Memory B cell (primary cell): ENCODE results near the gene RNF14.

Experiments
- ATAC-seq: fragments of 150-1000 bp; cut with Tn5 transposase; 2 replicates; pipeline ENCODE4 v1.10.0; 2021; ENCODE audit warnings: low read depth, mild to moderate bottlenecking, moderate library complexity
- DNase-seq, 2 donors: peaks; one replicate each; pipeline ENCODE4 v3.0.0; 2022; ENCODE audit warnings: low spot score in 2 of 2
- H3K27ac Mint-ChIP-seq: one replicate; pipeline ENCODE4 v1.8.0; 2022; ENCODE audit warnings: mild to moderate bottlenecking, moderate library complexity, mixed read lengths
- H3K27me3 Mint-ChIP-seq: one replicate; pipeline ENCODE4 v1.8.0; 2022; ENCODE audit warnings: mixed read lengths
- H3K36me3 Mint-ChIP-seq: one replicate; pipeline ENCODE4 v1.8.0; 2022; ENCODE audit warnings: mild to moderate bottlenecking, mixed read lengths
- H3K4me1 Mint-ChIP-seq: one replicate; pipeline ENCODE4 v1.8.0; 2022; ENCODE audit warnings: mixed read lengths
- H3K4me3 Mint-ChIP-seq: one replicate; pipeline ENCODE4 v1.8.0; 2022; ENCODE audit warnings: mild to moderate bottlenecking, moderate library complexity, mixed read lengths
- H3K9me3 Mint-ChIP-seq: one replicate; pipeline ENCODE4 v1.8.0; 2022; ENCODE audit warnings: mixed read lengths

Gene RNF14

GRCh38 chr5:141982626-141983025 is 13.7 kb downstream of the RNF14 start:
- no peaks in the 10 kb centered on the region for H3K27me3 Mint-ChIP-seq
- H3K36me3 Mint-ChIP-seq: peaks cover 39% of the 10 kb centered on the region
- no peak overlapping the region for H3K27ac Mint-ChIP-seq
- ATAC-seq (no peak), DNase-seq (no peak)
- H3K4me3 Mint-ChIP-seq: no peak overlapping the region
- peaks cover 2% of the 10 kb centered on the region for H3K4me1 Mint-ChIP-seq
- no peaks in the 10 kb centered on the region for H3K9me3 Mint-ChIP-seq

DNA sequence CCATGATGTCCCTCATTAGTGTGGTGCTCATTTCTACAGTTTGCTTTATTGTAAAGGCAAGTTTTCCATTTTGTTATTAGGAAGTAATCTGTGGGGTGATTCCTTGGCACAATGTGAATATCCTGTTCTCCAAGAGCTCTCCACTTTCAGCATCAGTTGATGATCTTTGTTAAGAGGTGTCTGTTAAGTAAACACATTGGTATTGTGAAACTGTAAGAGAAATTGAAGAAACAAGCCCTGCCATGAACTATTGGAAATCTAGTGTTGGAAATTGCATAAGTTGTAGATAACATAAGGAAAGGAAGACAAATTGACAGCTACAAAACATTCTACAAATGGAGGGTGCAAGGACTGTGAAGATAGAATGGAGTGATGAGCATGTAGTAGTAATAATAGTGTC is 17.2 kb downstream of the RNF14 start:
- Mint-ChIP-seq H3K4me3 (no peak overlapping the region), H3K27ac (peak overlapping the region; percentile 1), H3K9me3 (no peaks in the 10 kb centered on the region), H3K27me3 (no peaks in the 10 kb centered on the region), H3K4me1 (peaks cover 2% of the 10 kb centered on the region), H3K36me3 (peaks cover 30% of the 10 kb centered on the region)
- no peak for DNase-seq
- no peak for ATAC-seq

DNA sequence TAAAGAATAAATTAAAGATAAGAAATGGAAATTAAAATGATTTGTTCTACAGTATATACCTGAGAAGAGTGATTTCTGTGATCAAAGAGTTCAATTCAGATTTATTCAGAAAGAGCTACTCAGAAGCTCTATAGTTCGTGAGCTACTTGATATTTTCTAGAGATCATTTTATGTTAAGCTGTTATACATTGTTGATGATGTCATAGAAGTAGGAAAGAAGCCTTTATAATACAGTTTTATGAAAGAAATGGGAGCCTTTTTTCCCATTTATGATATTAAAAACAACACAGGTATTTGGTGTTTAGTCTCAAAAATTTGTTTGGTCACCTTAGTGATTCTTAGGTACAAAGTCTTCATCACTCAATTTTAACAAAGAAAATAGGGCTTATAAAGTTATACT is 20.8 kb downstream of the RNF14 start:
- no peaks in the 10 kb centered on the region for H3K9me3 Mint-ChIP-seq
- no peak for DNase-seq
- no peaks in the 10 kb centered on the region for H3K4me1 Mint-ChIP-seq
- no peak overlapping the region for H3K27ac Mint-ChIP-seq
- H3K36me3 Mint-ChIP-seq: peaks cover 26% of the 10 kb centered on the region
- no peak for ATAC-seq
- H3K4me3 Mint-ChIP-seq: no peak overlapping the region
- no peaks in the 10 kb centered on the region for H3K27me3 Mint-ChIP-seq

DNA sequence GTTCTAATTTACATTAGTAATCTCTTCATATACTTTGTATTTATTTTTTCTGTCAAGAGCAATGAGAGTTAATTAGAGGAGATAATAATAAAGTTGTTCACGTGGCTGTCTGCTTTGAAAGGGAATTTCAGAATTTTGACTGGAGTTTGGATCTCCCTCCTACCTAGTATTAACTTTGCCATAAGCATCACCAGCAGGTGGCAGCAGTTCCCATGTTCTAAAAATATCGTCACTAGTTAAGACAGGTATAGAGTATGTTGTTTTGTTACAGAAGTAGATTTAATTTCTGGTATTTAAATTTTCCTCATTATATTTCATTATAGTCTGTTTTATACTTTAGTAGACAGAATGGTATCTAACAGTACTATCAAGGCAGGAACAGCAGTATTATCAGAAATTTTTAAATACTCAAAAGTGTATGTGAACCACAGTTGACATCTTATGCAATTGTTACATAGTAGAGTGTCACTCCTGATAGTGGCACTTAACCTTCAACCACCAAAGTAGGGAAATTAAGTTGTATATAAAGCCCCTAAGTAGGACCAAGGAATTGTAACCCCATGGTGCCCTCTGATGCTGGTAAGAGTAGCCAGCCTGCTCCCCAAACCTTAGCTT is 23.6 kb downstream of the RNF14 start:
- H3K27ac Mint-ChIP-seq: no peak overlapping the region
- H3K4me3 Mint-ChIP-seq: no peak overlapping the region
- ATAC-seq (peak; percentile 69), DNase-seq (peak; percentile 59 to 65)
- H3K4me1 Mint-ChIP-seq: no peaks in the 10 kb centered on the region
- no peaks in the 10 kb centered on the region for H3K9me3 Mint-ChIP-seq
- H3K27me3 Mint-ChIP-seq: no peaks in the 10 kb centered on the region
- H3K36me3 Mint-ChIP-seq: peaks cover 24% of the 10 kb centered on the region

DNA sequence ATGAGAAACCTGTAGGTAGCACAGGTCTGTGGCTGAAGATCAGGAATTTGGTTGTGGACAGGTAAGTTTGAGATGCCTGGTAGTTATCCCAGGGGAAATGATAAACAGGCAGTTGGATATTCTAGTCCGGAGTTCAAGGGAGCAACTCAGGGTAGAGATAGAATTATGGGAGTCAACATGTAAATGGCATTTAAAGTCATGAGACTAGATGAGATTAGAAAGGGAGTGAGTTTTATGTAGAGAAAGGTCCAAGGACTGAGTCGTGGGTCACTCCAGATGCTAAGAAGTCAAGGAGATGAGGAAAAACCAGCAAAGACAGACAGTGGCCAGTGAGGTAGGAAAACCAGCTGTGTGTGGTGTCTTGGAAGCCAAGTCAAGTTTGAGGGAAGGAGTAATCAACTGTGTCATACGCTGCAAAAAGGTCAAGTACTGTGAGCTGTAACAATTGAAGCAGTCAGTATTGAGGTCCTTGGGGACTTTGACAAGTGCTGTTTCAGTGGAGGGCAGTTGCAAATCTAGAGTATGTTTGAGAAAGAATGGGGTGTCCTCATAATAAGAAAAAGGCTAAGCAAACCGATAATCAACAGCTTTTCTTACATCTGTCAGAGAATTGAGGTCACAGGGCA is 25.7 kb downstream of the RNF14 start:
- Mint-ChIP-seq H3K9me3 (no peaks in the 10 kb centered on the region), H3K4me3 (no peak overlapping the region), H3K4me1 (no peaks in the 10 kb centered on the region), H3K27ac (no peak overlapping the region), H3K27me3 (no peaks in the 10 kb centered on the region), H3K36me3 (peaks cover 27% of the 10 kb centered on the region)
- no peak for DNase-seq
- ATAC-seq: no peak

- H3K36me3 Mint-ChIP-seq: peaks cover 27% of the 10 kb centered on the region
- H3K4me3 Mint-ChIP-seq: no peak overlapping the region
- no peak for DNase-seq
- peaks cover under 1% of the 10 kb centered on the region for H3K4me1 Mint-ChIP-seq
- no peaks in the 10 kb centered on the region for H3K9me3 Mint-ChIP-seq
- H3K27ac Mint-ChIP-seq: no peak overlapping the region
- no peak for ATAC-seq
- H3K27me3 Mint-ChIP-seq: no peaks in the 10 kb centered on the region
Measured at GRCh38 chr5:141995656-141996055, 26.8 kb downstream of the RNF14 start.

GRCh38 chr5:141997358-141997960 is 28.6 kb downstream of the RNF14 start:
- H3K36me3 Mint-ChIP-seq: peaks cover 29% of the 10 kb centered on the region
- no peak for ATAC-seq
- no peaks in the 10 kb centered on the region for H3K27me3 Mint-ChIP-seq
- no peak overlapping the region for H3K4me3 Mint-ChIP-seq
- no peaks in the 10 kb centered on the region for H3K9me3 Mint-ChIP-seq
- peak overlapping the region; percentile 16 for H3K27ac Mint-ChIP-seq
- peaks cover 2% of the 10 kb centered on the region for H3K4me1 Mint-ChIP-seq
- DNase-seq: no peak

DNA sequence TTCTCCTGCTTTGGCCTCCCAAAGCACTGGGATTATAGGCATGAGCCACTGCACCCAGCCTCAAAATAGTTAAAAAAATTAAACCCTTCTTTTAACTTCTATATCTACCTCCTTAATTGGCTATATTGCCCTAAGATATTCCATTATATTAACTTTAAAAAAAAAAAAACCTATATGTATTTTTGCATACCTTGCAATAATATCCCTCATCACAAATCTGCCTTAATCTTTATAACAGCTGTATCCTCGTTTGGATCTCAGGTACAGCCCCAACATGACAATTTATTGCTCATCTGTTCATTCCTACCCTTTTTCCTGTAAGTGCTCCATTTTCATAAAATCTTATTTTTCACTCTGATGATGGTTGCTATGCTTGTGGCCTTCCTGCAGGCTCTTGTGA is 31.3 kb downstream of the RNF14 start:
- H3K27me3 Mint-ChIP-seq: no peaks in the 10 kb centered on the region
- H3K27ac Mint-ChIP-seq: no peak overlapping the region
- DNase-seq (no peak), ATAC-seq (no peak)
- H3K36me3 Mint-ChIP-seq: peaks cover 25% of the 10 kb centered on the region
- H3K4me1 Mint-ChIP-seq: peaks cover 2% of the 10 kb centered on the region
- H3K4me3 Mint-ChIP-seq: no peak overlapping the region
- no peaks in the 10 kb centered on the region for H3K9me3 Mint-ChIP-seq

DNA sequence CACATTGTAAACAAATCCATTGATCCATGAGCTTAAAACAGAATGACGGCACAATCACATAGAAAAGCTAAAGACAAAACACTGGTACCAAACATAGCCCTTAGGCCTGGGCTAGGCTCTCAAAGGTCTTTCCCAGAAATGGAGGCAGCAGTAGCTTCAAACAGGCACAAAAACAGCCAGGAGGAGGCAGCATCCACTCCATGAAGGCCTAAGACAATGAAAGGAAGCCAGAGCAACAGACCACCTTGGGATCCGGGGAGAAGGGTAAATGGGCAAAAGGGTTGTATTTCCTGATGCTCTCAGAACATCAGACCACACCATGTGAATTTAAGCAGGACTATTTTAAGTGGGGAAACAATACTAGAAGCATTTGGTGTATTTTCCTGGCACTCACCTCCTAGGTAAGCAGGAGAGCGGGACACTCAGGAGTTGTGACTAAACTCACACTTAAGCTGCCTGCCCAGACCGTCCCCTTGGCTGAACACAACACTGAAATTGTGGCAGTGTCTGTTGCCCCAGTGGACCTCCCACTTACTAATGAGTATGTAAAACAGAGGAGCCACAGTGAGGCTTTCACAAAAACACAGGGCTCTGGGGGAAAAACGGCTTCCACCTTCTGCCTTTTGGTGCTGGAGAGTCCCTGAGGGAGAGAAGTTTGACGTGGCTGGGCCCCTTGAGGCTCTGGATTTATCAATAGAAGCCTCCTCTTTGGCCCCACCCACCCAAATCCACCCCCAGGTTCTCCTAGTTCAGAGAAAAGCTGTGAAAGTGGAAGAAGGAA is 32.0 kb downstream of the RNF14 start:
- no peaks in the 10 kb centered on the region for H3K9me3 Mint-ChIP-seq
- ATAC-seq: no peak
- peaks cover 24% of the 10 kb centered on the region for H3K36me3 Mint-ChIP-seq
- H3K27me3 Mint-ChIP-seq: no peaks in the 10 kb centered on the region
- H3K27ac Mint-ChIP-seq: peak overlapping the region; percentile 58
- peaks cover 2% of the 10 kb centered on the region for H3K4me1 Mint-ChIP-seq
- DNase-seq: no peak
- H3K4me3 Mint-ChIP-seq: no peak overlapping the region

DNA sequence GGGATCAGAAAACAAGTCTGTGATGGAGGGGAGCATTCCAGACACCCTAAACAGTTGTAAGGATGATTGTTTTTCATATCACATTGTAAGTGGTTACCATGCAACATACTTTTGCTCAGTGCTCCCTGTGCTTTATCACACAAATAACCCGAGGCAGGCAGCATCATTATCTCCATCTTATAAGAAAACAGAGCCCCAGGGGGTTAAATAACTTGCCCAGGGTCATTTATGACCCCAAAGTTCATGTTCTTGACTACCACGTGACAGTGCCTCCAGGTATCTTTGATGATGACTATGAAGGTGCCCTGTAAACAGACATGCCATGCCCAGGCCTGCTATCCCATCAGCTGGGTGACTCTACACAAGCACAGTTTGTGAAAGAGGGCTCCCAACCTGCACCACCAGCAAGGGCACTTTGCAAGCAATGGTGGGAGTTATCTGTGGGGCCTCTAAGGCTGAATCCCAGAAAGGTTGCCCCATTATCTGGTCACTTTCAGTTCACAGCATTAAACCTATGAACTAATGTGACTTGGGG is 34.4 kb downstream of the RNF14 start:
- H3K4me3 Mint-ChIP-seq: no peak overlapping the region
- H3K36me3 Mint-ChIP-seq: peaks cover 20% of the 10 kb centered on the region
- peaks cover 4% of the 10 kb centered on the region for H3K4me1 Mint-ChIP-seq
- H3K27ac Mint-ChIP-seq: no peak overlapping the region
- DNase-seq (no peak), ATAC-seq (no peak)
- no peaks in the 10 kb centered on the region for H3K9me3 Mint-ChIP-seq
- H3K27me3 Mint-ChIP-seq: no peaks in the 10 kb centered on the region

- no peak overlapping the region for H3K4me3 Mint-ChIP-seq
- peaks cover 19% of the 10 kb centered on the region for H3K36me3 Mint-ChIP-seq
- peak overlapping the region; percentile 22 for H3K27ac Mint-ChIP-seq
- DNase-seq: no peak
- no peak for ATAC-seq
- H3K4me1 Mint-ChIP-seq: peaks cover 2% of the 10 kb centered on the region
- H3K9me3 Mint-ChIP-seq: no peaks in the 10 kb centered on the region
- H3K27me3 Mint-ChIP-seq: no peaks in the 10 kb centered on the region
Measured at GRCh38 chr5:142006363-142007236, 37.7 kb downstream of the RNF14 start.

GRCh38 chr5:142007237-142007544 is 38.3 kb downstream of the RNF14 start:
- Mint-ChIP-seq H3K4me3 (no peak overlapping the region), H3K27ac (no peak overlapping the region), H3K4me1 (peaks cover 6% of the 10 kb centered on the region), H3K9me3 (no peaks in the 10 kb centered on the region), H3K27me3 (no peaks in the 10 kb centered on the region), H3K36me3 (peaks cover 19% of the 10 kb centered on the region)
- ATAC-seq: no peak
- DNase-seq: no peak

DNA sequence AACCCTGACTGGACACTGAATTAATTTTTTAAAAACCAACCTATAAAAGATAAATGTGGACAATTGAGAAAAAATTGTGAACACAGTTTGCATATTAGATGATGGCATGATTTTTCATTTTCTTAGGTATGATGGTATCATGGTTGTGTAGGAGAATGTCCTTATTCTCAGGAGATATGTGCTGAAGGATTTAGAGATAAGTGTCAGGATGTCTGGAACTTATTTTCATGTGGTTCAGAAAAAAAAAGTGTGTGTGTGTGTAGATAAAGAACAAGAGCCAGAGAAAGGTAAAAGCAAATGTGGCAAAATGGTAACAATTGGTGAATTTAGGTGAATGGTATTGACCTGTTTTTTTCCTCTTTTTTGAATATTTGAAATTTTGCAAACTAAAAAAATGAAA is 39.9 kb downstream of the RNF14 start:
- no peaks in the 10 kb centered on the region for H3K27me3 Mint-ChIP-seq
- H3K4me3 Mint-ChIP-seq: no peak overlapping the region
- ATAC-seq (no peak), DNase-seq (no peak)
- H3K4me1 Mint-ChIP-seq: peaks cover 9% of the 10 kb centered on the region
- H3K9me3 Mint-ChIP-seq: no peaks in the 10 kb centered on the region
- H3K27ac Mint-ChIP-seq: no peak overlapping the region
- H3K36me3 Mint-ChIP-seq: peaks cover 19% of the 10 kb centered on the region
